Putamen (tissue), 1 donor: ENCODE results near the gene ADGRV1.

Experiments
- DNase-seq: peaks from one replicate; pipeline ENCODE4 v3.0.0-alpha.2; 2016; ENCODE audit warnings: low spot score

ADGRV1 gene

GRCh38 chr5:91118354-91118753 lies 559.8 kb downstream of the ADGRV1 start:
- no peak for DNase-seq

GRCh38 chr5:91118796-91119195 lies 560.2 kb downstream of the ADGRV1 start:
- no peak for DNase-seq

GRCh38 chr5:91119217-91119616 lies 560.6 kb downstream of the ADGRV1 start:
- DNase-seq = no peak

- no peak for DNase-seq
Observed at GRCh38 chr5:91119981-91120850, 561.6 kb downstream of the ADGRV1 start.

- no peak for DNase-seq
Observed at GRCh38 chr5:91121347-91121993, 562.9 kb downstream of the ADGRV1 start.

GRCh38 chr5:91122651-91123050 lies 564.1 kb downstream of the ADGRV1 start:
- no peak for DNase-seq

GRCh38 chr5:91123291-91123690 lies 564.7 kb downstream of the ADGRV1 start:
- DNase-seq = no peak

GRCh38 chr5:91123901-91124300 lies 565.3 kb downstream of the ADGRV1 start:
- no peak for DNase-seq

- DNase-seq = no peak
Observed at GRCh38 chr5:91125916-91126315, 567.3 kb downstream of the ADGRV1 start.

GRCh38 chr5:91126448-91126847 lies 567.9 kb downstream of the ADGRV1 start:
- no peak for DNase-seq

GRCh38 chr5:91126888-91127287 lies 568.3 kb downstream of the ADGRV1 start:
- no peak for DNase-seq

- no peak for DNase-seq
Observed at GRCh38 chr5:91127456-91128081, 569.0 kb downstream of the ADGRV1 start.

GRCh38 chr5:91128604-91129003 lies 570.0 kb downstream of the ADGRV1 start:
- no peak for DNase-seq

- DNase-seq = no peak
Observed at GRCh38 chr5:91129748-91130147, 571.2 kb downstream of the ADGRV1 start.

- no peak for DNase-seq
Observed at GRCh38 chr5:91130759-91131158, 572.2 kb downstream of the ADGRV1 start.

- no peak for DNase-seq
Observed at GRCh38 chr5:91132550-91132949, 574.0 kb downstream of the ADGRV1 start.

- DNase-seq = no peak
Observed at GRCh38 chr5:91133183-91133582, 574.6 kb downstream of the ADGRV1 start.

GRCh38 chr5:91135475-91136248 lies 577.1 kb downstream of the ADGRV1 start:
- DNase-seq = no peak

- DNase-seq = no peak
Observed at GRCh38 chr5:91136271-91136670, 577.7 kb downstream of the ADGRV1 start.

GRCh38 chr5:91137647-91138046 lies 579.0 kb downstream of the ADGRV1 start:
- DNase-seq = no peak

GRCh38 chr5:91139572-91140200 lies 581.1 kb downstream of the ADGRV1 start:
- DNase-seq = no peak

GRCh38 chr5:91140657-91141056 lies 582.1 kb downstream of the ADGRV1 start:
- no peak for DNase-seq
